ENCODE results near the gene TRIM65.

Gene TRIM65, protein sequence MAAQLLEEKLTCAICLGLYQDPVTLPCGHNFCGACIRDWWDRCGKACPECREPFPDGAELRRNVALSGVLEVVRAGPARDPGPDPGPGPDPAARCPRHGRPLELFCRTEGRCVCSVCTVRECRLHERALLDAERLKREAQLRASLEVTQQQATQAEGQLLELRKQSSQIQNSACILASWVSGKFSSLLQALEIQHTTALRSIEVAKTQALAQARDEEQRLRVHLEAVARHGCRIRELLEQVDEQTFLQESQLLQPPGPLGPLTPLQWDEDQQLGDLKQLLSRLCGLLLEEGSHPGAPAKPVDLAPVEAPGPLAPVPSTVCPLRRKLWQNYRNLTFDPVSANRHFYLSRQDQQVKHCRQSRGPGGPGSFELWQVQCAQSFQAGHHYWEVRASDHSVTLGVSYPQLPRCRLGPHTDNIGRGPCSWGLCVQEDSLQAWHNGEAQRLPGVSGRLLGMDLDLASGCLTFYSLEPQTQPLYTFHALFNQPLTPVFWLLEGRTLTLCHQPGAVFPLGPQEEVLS

DNA sequence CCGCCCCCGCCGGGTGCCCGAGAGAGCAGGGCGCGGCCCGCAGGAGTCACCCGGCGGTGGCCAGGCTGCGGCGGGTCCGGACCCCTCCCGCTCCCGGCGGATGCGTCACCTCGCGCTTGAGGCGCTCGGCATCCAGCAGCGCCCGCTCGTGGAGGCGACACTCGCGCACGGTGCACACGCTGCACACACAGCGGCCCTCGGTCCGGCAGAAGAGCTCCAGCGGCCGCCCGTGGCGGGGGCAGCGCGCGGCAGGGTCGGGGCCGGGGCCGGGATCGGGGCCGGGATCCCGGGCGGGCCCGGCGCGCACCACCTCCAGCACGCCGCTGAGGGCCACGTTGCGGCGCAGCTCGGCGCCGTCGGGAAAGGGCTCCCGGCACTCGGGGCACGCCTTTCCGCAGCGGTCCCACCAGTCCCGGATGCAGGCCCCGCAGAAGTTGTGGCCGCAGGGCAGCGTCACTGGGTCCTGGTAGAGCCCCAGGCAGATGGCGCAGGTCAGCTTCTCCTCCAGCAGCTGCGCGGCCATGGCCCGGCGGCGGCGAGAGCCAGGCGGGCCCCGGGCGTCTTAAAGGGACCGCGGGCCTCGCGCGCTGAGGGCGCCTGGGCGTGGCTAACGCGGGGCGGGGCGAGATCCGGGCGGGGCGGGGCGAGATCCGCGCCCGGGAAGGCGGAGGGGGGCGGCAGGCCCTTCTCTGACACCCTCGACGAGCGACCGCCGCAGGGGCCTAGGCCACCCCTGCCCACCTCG lies at the start of gene TRIM65:
TSS of gene TRIM65 (minus strand) at position 537 of the 745 bp plus-strand sequence. CDS start at position 523, 14 bp downstream.
- DNase-seq: no peak

DNA sequence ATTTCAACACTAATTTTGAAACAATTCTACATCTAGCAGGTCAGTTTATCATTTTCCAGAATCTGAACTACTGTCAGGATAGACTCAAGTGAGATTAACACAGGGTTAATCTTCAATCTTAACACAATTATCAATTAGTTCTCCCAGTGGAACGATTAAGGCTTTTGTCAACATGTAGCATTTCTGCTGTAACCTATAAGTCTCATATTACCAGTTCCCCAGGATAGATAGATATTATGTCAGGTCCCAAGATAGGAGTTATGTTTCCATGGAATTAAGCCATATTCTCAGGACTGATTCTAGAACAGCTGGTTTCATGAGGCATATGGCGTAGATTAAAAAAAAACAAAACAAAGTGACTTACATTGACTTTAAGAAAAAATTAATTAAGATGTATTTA lies 48.5 kb upstream of the TRIM65 start:
- no peak for DNase-seq

DNA sequence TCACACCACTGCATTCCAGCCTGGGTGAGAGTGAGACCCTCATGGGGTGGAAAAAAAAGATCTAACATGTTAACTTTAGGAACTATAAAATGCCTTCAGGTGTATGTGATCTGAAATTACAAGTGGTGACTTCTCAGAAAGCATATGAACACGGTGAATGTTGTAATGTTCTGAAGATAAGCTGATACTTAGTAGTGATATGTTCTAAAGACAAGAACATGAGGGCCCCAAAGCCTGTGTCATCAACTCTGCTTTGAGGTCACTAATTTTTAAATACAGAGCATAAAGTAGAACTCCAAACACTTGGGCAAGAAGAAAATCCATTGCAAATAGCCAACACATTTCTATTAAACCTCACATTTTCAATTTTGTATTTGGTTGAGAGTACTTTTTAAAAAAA lies 46.7 kb upstream of the TRIM65 start:
- DNase-seq: no peak

DNA sequence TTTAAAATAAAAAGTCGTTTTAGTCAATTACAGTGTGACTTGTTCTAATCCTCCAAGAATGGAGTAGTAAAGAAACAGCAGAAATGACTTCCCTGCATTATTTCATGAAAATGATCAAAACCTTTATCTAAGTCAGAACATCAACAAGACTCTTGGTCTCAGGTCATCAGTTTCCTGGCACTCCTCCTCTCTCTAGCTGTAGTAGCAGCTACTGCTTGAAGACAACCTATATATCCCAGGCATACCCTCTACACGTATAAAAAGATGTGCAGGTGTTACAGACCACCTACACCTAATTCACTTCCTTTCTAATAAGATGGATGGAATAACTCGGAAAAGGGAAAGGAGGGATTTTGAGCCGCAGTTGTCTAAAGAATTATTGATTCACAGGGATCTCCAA lies 45.7 kb upstream of the TRIM65 start:
- no peak for DNase-seq

DNA sequence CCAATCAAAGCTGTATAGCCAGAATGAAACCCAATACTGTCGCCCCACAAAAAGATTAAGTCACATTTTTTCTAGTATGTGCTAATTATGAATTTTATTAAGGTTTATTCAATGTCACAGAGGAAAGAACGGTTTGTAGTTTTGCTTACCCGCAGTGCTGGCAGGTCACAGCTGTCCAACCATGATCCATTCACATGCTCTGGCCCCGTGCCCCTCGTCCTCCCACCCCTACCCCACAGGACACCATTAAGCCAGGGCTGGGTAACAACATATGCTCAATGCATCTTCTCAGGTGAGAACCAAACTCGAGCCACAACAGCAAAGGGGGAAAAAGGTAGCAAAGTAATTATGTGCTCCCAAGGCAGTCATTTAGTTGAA lies 44.7 kb upstream of the TRIM65 start:
- DNase-seq: no peak

- peak; percentile 94 for DNase-seq
Observed at GRCh38 chr17:75940727-75941441, 44.1 kb upstream of the TRIM65 start, which contains the start of gene FBF1. Gene FBF1 (minus strand): TSS chr17:75941042. CDS start chr17:75938149, 2,893 bp downstream.

DNA sequence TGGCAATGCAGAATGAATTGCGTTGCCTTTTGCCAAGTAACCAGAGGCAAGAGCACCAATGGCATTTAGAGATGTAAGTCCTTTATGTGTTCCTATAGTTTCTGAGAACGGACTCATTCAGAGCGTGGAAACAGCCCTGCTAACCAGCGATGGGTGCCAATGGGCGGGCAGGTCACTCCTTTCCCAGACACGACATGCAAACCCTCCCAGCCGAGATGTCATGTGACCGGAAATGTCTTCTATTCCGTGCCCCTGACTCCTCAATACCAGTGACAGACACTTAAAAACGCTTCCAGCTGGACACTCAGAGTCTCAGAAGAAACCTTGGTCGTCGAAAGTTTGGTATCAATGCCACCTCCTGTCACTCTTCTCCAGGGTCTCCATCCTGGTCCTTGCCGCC lies 40.9 kb upstream of the TRIM65 start:
- no peak for DNase-seq

GRCh38 chr17:75933808-75934207 lies 37.1 kb upstream of the TRIM65 start:
- no peak for DNase-seq

DNA sequence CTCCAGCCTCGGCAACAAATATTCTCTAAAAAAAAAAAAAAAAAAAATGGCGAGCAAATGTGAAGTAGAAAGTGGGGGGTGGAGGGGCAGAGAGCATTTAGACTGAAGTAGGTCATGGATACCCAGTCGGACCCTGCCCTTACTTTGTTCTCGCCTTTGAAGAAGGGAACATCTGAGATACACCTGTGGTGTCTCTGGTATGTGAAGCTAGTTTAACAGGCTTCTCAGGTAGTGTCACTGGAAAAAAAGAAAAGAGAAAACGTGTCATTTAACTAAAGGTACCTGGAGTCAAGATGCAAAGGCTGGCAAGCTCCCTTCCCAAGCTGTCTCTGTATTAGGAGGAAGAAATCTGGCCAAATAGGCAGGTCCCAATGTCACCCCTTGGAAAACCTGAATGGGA lies 36.1 kb upstream of the TRIM65 start:
- DNase-seq: no peak

GRCh38 chr17:75931062-75931461 lies 34.3 kb upstream of the TRIM65 start:
- DNase-seq: no peak

GRCh38 chr17:75927286-75927922 lies 30.7 kb upstream of the TRIM65 start:
- DNase-seq: no peak

DNA sequence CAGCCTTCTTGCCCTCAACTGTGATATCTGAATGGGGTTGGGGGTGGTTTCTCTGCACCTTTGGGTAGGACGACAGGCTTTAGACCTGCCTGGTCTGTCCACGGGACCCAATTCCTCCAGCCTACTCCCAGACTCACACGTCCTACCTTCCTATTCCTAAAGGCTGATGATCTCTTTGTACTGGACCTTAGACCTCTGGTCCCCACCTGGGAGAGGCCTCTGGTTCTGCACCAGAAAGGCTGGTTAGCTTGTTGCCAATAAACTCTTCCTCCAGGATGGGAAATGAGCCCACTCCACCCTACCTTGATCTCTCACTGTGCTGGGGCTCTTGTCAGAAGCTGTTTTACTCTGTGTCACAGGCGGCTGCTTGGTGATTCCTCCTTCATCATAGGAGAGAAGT lies 29.7 kb upstream of the TRIM65 start:
- no peak for DNase-seq

DNA sequence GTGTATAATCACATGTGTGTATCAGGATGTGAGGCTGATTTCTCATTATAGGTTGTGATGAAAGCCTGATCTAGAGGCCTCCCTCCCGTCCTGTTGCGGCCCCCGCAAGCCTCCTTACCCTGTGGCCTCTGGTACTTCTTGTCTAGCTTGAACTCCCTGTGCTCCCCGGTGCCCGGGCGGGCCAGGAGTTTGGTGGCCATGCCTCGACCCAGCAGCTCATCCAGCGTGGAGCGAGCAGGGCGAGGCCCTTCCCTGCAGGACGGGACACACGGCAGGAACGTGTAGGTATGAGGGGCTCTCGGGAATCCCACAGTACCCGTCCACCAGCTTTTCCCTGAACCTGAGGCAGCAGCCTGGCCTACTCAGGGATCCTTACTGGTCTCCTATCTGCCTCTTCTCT lies 29.2 kb upstream of the TRIM65 start:
- no peak for DNase-seq

DNA sequence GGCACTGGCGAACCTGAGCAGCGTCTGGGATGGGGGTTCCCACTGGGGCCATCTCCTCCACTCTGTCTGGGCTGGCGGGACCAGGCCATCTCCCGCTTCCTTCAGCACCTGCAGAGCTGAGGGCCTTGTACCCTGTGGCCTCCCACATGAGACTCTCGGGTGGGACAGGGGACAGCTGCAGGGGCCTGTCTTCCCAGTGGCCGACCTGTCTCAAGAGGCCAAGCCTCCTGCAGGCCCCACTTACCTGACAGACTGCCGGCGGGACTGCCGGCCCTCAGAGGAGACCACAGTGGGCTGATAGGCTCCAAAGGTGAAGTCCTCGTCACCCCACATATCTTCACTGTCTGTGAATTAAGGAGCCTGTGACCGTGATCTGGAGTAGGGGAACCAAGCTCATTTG lies 28.4 kb upstream of the TRIM65 start:
- DNase-seq: no peak

DNA sequence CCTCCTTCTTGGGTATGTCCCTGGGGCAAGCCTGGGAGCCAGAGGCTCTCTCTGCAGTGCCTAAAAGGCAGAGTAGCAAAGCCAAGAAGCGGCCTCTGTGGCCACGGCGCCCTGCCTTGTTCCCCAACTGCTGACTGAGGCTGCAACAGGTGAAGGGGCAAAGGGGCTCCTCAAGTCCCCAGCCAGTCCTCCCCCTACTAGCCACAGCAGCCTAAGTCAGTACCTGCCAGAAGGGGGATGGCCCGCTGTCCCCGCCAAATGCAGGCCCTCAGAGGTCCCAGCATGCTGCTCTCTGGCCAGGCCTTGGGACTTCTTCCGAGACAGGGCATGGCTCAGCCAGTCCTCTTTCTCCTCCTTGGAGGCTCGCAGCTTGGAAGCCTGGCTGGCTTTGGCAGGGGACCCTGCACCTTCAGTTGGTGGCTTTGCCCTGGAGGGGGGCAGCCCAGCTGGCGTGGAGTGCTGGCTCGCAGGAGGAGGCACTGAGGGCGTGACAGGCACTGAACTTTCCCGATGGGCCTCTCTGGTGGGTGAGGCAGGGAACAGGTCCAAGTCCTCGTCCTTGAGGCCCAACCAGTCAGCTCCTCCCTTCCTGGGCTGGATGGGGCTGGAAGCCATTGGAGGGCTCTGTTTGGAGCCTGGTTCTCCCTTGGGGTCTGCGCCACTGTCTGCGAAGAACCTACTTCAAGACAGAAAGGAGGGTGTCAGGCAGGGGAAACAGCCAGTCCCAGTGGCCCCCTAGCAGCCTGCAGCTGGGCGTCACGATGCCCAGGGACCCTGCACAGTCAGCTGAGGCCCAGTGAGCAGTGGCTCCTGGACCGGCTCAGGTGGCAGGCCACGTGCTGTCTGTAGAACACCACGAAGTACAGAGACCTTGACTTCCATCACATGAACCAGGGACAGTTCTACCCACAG lies 26.5 kb upstream of the TRIM65 start:
- DNase-seq: no peak

DNA sequence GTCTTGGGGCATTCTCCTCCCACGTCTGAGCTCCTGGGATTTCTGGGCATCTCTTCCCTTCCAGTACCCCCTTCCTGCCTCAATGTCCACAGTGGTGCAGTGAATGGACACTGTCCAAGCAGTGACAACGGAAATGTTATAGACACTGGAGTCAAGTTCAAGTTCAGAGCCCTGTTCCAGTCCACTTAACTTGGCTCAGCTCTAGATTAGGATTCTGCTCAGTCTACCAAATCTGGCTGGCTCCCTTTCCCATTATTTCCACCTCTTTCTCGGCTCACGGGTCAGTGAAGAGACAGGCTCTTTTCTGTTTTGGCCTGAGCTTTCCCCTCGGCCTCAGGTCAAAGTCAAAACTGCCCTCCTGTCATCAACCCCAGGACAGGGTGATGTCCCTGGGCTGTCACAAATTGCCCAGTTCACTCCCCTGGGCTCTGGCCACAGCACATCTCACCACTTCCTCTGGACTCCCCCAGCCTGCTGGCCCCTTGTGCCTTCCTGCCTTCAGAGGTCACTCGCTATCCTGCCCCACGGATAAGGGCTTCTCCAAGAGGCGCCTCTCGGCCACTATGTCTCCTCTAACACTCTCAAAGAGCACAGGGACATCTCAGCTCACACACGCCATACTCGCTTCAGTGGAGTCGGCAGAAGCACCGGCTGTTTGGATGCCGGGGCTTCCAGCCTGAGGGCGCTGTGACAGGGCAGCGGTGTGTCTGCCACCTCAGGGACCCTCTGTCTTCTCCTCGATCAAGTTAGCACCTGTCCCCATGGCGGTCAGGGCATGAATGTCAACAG lies 25.6 kb upstream of the TRIM65 start:
- no peak for DNase-seq

- DNase-seq: no peak
Observed at GRCh38 chr17:75921596-75921995, 24.8 kb upstream of the TRIM65 start.

DNA sequence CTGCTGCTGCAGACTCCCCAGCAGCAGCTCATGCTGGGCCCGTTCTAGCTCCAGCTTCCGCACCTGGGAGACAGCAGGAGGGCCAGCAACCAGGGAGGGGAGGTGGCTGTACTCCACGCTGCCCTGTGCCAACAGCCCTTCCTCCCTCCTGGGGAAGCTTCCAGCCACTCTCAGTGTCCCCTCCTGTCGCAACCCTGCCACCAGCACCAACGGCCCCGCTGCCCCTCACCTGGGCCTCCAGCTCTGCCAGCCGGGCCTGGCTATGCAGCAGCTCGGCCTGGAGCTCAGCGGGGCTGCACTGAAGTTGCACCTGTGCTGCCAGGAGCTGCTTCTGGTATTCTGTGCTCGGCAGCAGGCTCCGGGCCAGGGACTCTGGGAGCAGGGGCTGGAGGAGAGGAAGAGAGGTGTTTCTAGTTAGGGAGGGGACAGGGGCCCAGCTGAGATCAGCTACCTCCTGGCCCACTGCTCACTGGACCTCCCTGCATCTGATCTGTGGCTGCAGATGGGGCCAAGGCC lies 23.4 kb upstream of the TRIM65 start:
- DNase-seq: no peak

DNA sequence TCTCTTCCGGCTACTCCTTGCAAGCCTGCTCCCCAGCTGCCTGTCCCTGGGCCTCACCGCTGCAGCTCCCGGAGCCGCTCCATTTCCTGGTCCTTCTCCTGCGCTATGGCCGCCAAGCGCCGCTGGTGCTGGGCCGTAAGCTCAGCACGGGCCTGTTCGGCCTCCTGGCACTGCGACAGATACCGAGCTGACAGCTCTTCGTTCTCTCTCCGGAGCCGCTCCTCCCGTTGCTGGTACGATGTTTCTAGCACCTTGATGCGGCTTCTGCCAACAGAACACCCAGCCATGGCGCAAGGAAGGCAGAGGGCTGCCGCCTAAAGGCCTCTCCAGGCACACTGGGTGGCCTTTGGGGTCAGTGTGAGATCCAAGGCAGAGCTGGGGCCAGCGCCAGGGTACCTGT lies 22.9 kb upstream of the TRIM65 start:
- no peak for DNase-seq

GRCh38 chr17:75917917-75918445 lies 21.2 kb upstream of the TRIM65 start:
- DNase-seq: no peak
